ENCODE measurements around the gene KLF6.

DNA sequence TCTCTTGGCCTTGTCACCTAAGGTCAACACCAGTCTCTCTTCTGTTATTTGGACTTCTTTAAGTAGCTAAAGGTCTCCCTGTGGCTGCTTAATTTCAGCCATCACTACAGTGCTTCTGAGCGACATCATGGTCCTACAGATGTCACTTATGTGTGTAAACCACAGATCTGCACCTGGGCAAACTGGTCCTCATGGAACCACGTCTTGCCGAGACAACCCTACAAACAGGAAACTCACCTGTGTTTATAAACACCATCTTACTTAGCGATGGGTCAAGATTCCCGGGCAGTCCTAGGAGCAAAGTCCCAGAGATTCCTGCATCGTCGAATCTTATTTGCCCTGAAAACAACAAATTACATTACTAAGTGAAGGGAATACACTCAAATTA is 27.8 kb downstream of the KLF6 start:
- TF ChIP-seq, protein P1, sequence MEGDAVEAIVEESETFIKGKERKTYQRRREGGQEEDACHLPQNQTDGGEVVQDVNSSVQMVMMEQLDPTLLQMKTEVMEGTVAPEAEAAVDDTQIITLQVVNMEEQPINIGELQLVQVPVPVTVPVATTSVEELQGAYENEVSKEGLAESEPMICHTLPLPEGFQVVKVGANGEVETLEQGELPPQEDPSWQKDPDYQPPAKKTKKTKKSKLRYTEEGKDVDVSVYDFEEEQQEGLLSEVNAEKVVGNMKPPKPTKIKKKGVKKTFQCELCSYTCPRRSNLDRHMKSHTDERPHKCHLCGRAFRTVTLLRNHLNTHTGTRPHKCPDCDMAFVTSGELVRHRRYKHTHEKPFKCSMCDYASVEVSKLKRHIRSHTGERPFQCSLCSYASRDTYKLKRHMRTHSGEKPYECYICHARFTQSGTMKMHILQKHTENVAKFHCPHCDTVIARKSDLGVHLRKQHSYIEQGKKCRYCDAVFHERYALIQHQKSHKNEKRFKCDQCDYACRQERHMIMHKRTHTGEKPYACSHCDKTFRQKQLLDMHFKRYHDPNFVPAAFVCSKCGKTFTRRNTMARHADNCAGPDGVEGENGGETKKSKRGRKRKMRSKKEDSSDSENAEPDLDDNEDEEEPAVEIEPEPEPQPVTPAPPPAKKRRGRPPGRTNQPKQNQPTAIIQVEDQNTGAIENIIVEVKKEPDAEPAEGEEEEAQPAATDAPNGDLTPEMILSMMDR (IDR thresholded peaks at IDR 0.05): no peak
- TF ChIP-seq POLR2A (IDR thresholded peaks at IDR 0.05): no peak

All from right lobe of liver (tissue), 4 donors.